Progenitor cell of endocrine pancreas (in vitro differentiated cells): ENCODE measurements around the gene SLC4A8. TPM values are rescaled to one million over a fixed set of nuclear protein-coding genes. Genes with fewer than 3 reads are reported as not detected.

ENCODE experiments used
- DNase-seq: peaks from one replicate; pipeline ENCODE4 v3.0.0; 2021; ENCODE audit warnings: low spot score; ENCODE audit not compliant: unreplicated experiment
- H3K27ac Mint-ChIP-seq: 2 replicates; pipeline ENCODE4 v1.8.0; 2021; ENCODE audit warnings: mild to moderate bottlenecking, moderate library complexity, mixed read lengths
- H3K27me3 Mint-ChIP-seq: 2 replicates; pipeline ENCODE4 v1.8.0; 2021; ENCODE audit warnings: mixed read lengths
- H3K36me3 Mint-ChIP-seq: 2 replicates; pipeline ENCODE4 v1.8.0; 2022; ENCODE audit warnings: mixed read lengths; ENCODE audit not compliant: insufficient read depth
- H3K4me1 Mint-ChIP-seq: 2 replicates; pipeline ENCODE4 v1.8.0; 2021; ENCODE audit warnings: low read depth, mixed read lengths
- H3K4me3 Mint-ChIP-seq: 2 replicates; pipeline ENCODE4 v1.8.0; 2021; ENCODE audit warnings: low read depth, mild to moderate bottlenecking, moderate library complexity, mixed read lengths
- H3K9me3 Mint-ChIP-seq: 2 replicates; pipeline ENCODE4 v1.8.0; 2021; ENCODE audit warnings: low read depth, mixed read lengths
- total RNA-seq: library from RNA; stranded (reverse); gene quantifications from 2 replicates; pipeline ENCODE4 v1.2.1, GENCODE V29; 2021
- TF ChIP-seq, protein P1 (sequence below): fragments of 200-600 bp; sonication (generic); IDR thresholded peaks from one replicate; pipeline ENCODE4 v1.5.0; 2021; ENCODE audit warnings: antibody characterized with exemption, mild to moderate bottlenecking; ENCODE audit not compliant: unreplicated experiment

The SLC4A8 gene
- total RNA-seq, 1 donor from 2014 or later: 11.8 TPM

DNA sequence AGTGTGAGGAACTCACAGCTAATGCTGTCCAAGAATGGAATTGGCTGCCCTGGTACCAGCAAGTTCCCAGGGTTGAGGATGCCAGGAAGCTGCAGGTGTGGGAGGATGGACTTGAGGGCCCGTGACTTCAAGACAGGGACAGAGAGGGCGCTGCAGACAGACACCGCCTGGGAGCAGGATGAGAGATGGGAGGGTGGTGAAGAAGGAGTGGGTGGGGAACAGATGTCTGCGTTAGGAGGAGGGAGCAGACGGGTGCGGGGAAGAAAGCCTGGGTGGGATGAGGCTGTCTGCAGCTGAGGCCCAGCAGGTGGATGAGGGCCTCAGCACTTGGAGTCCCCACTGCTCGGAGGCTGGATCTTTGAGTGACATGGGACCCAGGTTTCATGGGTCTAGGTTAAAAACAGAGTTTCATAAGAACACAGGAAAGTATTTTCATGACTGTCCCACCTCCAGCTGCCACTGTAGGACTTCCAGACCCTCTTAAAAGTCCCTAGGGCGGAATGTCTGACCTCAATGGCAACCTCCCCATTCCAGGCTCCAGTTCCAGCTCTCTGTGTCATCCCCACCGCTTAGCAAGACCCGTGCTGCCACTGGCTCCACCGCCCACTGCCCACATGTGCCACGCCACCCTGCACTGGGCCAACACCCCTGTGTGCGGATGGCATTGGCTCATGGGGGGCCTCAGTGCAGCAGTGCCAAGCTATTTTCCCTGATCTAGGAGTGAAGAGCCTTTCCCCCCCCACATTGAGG lies 96.1 kb downstream of the SLC4A8 start:
- H3K27me3 Mint-ChIP-seq: peaks cover 8% of the 10 kb centered on the region
- peaks cover 15% of the 10 kb centered on the region for H3K4me1 Mint-ChIP-seq
- DNase-seq: no peak
- no peaks in the 10 kb centered on the region for H3K36me3 Mint-ChIP-seq
- no peak overlapping the region for H3K4me3 Mint-ChIP-seq
- TF ChIP-seq, protein P1, sequence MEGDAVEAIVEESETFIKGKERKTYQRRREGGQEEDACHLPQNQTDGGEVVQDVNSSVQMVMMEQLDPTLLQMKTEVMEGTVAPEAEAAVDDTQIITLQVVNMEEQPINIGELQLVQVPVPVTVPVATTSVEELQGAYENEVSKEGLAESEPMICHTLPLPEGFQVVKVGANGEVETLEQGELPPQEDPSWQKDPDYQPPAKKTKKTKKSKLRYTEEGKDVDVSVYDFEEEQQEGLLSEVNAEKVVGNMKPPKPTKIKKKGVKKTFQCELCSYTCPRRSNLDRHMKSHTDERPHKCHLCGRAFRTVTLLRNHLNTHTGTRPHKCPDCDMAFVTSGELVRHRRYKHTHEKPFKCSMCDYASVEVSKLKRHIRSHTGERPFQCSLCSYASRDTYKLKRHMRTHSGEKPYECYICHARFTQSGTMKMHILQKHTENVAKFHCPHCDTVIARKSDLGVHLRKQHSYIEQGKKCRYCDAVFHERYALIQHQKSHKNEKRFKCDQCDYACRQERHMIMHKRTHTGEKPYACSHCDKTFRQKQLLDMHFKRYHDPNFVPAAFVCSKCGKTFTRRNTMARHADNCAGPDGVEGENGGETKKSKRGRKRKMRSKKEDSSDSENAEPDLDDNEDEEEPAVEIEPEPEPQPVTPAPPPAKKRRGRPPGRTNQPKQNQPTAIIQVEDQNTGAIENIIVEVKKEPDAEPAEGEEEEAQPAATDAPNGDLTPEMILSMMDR: no peak
- H3K27ac Mint-ChIP-seq: no peak overlapping the region
- no peaks in the 10 kb centered on the region for H3K9me3 Mint-ChIP-seq

DNA sequence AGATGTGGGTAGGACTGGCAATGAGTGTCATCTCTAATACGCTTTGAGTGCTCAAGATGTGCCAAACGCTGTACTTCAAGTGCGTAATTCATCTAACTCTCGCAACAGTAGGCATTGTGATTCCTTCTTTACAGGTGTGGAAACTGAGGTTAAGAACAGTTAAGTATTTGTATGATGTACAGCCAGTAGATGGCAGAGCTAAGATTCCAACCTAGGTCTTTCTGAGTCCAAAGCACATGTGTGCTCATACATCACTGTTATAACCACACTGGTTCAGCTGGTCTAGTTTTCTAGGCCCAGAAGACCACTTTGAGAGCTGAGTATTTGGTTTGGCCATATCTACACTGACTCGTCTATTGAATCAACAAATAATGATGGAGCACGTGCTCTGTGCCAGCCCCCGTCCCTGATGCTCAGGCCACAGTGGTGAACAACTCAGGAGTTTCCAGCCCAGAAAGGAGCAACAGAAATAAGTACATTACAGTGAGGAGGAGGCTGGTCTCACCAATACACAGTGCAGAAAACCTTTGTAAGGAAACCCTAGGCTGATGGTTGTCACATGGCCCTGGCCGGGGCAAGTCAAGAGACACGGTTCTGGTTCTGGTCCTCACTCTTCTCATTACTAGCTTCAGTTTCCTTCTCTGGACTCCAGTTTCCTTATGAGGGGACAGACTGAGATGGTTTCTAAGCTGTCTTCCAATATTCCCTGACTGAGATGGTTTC lies 97.1 kb downstream of the SLC4A8 start:
- Mint-ChIP-seq H3K27ac (no peak overlapping the region), H3K4me1 (peaks cover 17% of the 10 kb centered on the region), H3K27me3 (peaks cover 8% of the 10 kb centered on the region), H3K9me3 (no peaks in the 10 kb centered on the region), H3K4me3 (no peak overlapping the region), H3K36me3 (no peaks in the 10 kb centered on the region)
- TF ChIP-seq, protein P1: no peak
- DNase-seq: no peak

DNA sequence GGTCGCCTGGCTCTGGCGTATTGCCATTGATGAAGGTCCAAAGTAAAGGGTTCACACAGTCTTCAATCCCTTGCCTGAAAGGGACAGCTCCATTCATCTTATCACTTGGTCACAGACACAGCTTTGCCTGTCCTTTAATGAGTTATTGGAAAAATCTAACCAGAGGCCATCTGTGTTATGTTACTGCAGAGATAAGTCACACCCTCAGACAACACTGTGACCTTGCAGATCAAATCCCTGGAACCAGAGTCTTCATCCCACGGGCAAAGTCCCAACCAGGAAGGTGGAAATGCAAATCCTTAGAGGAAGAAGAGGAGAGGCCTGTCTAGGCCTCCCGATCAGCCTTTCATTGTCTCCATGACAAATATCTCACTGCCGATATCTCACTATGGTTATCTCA lies 98.1 kb downstream of the SLC4A8 start:
- Mint-ChIP-seq H3K36me3 (no peaks in the 10 kb centered on the region), H3K4me3 (no peak overlapping the region), H3K27me3 (peaks cover 5% of the 10 kb centered on the region), H3K4me1 (peaks cover 17% of the 10 kb centered on the region), H3K27ac (no peak overlapping the region), H3K9me3 (no peaks in the 10 kb centered on the region)
- DNase-seq: no peak
- TF ChIP-seq, protein P1: no peak

DNA sequence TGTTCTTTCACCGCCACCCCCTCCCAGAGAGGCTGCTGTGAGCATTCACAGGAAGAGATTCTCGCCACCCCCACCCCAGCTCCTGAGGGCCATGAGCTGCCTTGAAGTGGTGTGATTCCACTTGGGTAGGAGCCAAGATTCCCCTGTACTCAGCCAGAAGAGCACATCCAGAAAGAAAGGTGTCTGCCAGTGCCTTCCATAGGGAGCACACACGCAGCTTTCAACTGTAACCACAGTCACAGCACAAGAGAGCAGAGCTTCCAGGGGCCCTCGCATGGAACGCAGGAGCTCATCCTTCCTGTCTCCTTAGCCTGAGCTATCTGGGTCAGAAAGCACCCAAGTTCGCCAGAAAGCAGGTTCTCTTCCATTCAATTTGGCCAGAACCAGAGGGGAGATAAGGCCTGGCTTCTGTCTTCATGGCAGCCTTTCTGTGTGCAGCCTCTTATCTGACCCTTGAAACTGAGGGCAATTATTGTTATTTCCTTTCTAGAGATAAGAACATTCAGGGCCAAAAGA lies 99.8 kb downstream of the SLC4A8 start:
- TF ChIP-seq, protein P1: no peak
- Mint-ChIP-seq H3K4me3 (no peak overlapping the region), H3K27me3 (peaks cover 5% of the 10 kb centered on the region), H3K9me3 (no peaks in the 10 kb centered on the region), H3K27ac (peak overlapping the region; percentile 53), H3K4me1 (peaks cover 22% of the 10 kb centered on the region), H3K36me3 (no peaks in the 10 kb centered on the region)
- DNase-seq: no peak

DNA sequence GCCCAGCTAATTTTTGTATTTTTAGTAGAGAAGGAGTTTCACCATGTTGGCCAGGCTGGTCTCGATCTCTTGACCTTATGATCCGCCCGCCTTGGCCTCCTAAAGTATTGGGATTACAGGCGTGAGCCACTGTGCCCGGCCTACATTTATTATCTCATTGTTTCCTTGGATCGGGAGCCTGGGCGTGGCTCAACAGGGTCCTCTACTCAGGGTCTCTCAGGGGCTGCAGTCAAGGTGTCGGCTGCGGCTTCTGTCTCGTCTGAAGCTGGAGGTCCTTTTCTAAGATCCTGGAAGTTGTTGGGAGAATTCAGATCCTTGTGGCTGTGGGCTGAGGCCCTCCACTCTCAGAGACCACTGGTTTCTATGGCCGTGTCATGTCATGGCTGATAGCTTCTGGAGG lies 100.9 kb downstream of the SLC4A8 start:
- Mint-ChIP-seq H3K36me3 (no peaks in the 10 kb centered on the region), H3K4me3 (no peak overlapping the region)

More for the DNA sequence above, 100.9 kb downstream of the SLC4A8 start:
- TF ChIP-seq, protein P1: no peak
- Mint-ChIP-seq H3K9me3 (no peaks in the 10 kb centered on the region), H3K27me3 (no peaks in the 10 kb centered on the region), H3K27ac (no peak overlapping the region), H3K4me1 (peaks cover 31% of the 10 kb centered on the region)
- DNase-seq: no peak
